Renal cortex interstitium (tissue), 11 donors: Measurements from ENCODE around the gene CD274. TPM values are rescaled to one million over a fixed set of nuclear protein-coding genes. Genes with fewer than 3 reads are reported as not detected.
"Not testable (repeated sequence)": the region's sequence is repeated elsewhere in the genome, so short reads cannot be mapped to it uniquely, and the experiment has no call there.

Experiments used
- DNase-seq, 11 donors: peaks; one replicate each; pipeline ENCODE4 v3.0.0-alpha.2; 2013; ENCODE audit warnings: low read depth in 9 of 11, low spot score in 4 of 11; ENCODE audit errors: extremely low read depth in 1 of 11
- polyA plus RNA-seq, 3 donors: library from polyadenylated mRNA; unstranded; fragments of 120-200 nt; gene quantifications; one replicate each; pipeline ENCODE4 v1.2.1, GENCODE V29; 2013; ENCODE audit not compliant: insufficient read length in 3 of 3

Gene CD274
- polyA plus RNA-seq, 3 donors, result 0.50 to 1.2 (median 0.80) TPM

- DNase-seq, result no peak
Observed at GRCh38 chr9:5436441-5436840, 13.9 kb upstream of the CD274 start.

GRCh38 chr9:5437254-5438216 is 12.8 kb upstream of the CD274 start, which contains the start of gene PLGRKT:
PLGRKT (minus strand) TSS chr9:5437925; CDS start chr9:5431977, 5,948 bp downstream.
- peak; percentile 70 to 93 (median 86) for DNase-seq

- DNase-seq, result peak in 1 of 11 donors; percentile 6
Observed at GRCh38 chr9:5438301-5439162, 11.8 kb upstream of the CD274 start.

GRCh38 chr9:5440426-5440825 is 9.9 kb upstream of the CD274 start:
- DNase-seq, result no peak

GRCh38 chr9:5441043-5441442 is 9.3 kb upstream of the CD274 start:
- DNase-seq, result no peak

- DNase-seq, result peak in 2 of 11 donors; percentile 9 to 22
Observed at GRCh38 chr9:5442400-5443011, 7.8 kb upstream of the CD274 start.

GRCh38 chr9:5443850-5444249 is 6.5 kb upstream of the CD274 start:
- no peak for DNase-seq

- not testable (repeated sequence) for DNase-seq
Observed at GRCh38 chr9:5445096-5445495, 5.2 kb upstream of the CD274 start.

GRCh38 chr9:5445886-5446285 is 4.5 kb upstream of the CD274 start:
- no peak for DNase-seq

- no peak for DNase-seq
Observed at GRCh38 chr9:5446451-5447236, 3.7 kb upstream of the CD274 start.

GRCh38 chr9:5447337-5447736 is 3.0 kb upstream of the CD274 start:
- no peak for DNase-seq

- no peak for DNase-seq
Observed at GRCh38 chr9:5448016-5448415, 2.3 kb upstream of the CD274 start.

GRCh38 chr9:5448461-5449435 is 1.6 kb upstream of the CD274 start:
- no peak for DNase-seq

- DNase-seq, result no peak
Observed at GRCh38 chr9:5449521-5450358, 602 bp upstream of the CD274 start.

GRCh38 chr9:5452286-5452609 is 1.9 kb downstream of the CD274 start:
- DNase-seq, result no peak

GRCh38 chr9:5453004-5453403 is 2.7 kb downstream of the CD274 start:
- no peak for DNase-seq

- no peak for DNase-seq
Observed at GRCh38 chr9:5453673-5454072, 3.3 kb downstream of the CD274 start.
